ENCODE results near the gene APOA1.
A peak's percentile ranks its signal among the peaks of the same experiment; 100 is the strongest.

Gene APOA1

GRCh38 chr11:116857316-116857715 lies 19.9 kb upstream of the APOA1 start:
- ChIA-PET CTCF (interaction anchor here (1.3 to 6.9 kb wide), 3 partner anchors 8 to 21 kb away, joined by 3 to 49 read pairs (median 14); no protein-coding TSS in a partner anchor), POLR2A (no interaction called here)
- no peak for TF ChIP-seq CTCF (IDR thresholded peaks at IDR 0.05; ENCODE audit: control extremely low read depth, extremely low read depth, low read depth, missing control alignments)
- no peak for DNase-seq (ENCODE audit: extremely low spot score)

GRCh38 chr11:116856423-116856822 lies 19.0 kb upstream of the APOA1 start:
- ChIA-PET CTCF (interaction anchor here (1.3 to 6.9 kb wide), 5 partner anchors 8 to 266 kb away, joined by 3 to 49 read pairs (median 4); no protein-coding TSS in a partner anchor), POLR2A (no interaction called here)
- no peak for DNase-seq (ENCODE audit: extremely low spot score)
- no peak for TF ChIP-seq CTCF (IDR thresholded peaks at IDR 0.05; ENCODE audit: control extremely low read depth, extremely low read depth, low read depth, missing control alignments)

GRCh38 chr11:116855413-116855812 lies 18.0 kb upstream of the APOA1 start:
- TF ChIP-seq CTCF (IDR thresholded peaks at IDR 0.05; ENCODE audit: control extremely low read depth, extremely low read depth, low read depth, missing control alignments), result no peak
- ChIA-PET POLR2A (no interaction called here), CTCF (interaction anchor here (1.4 to 6.9 kb wide), 7 partner anchors 9 to 267 kb away, joined by 3 to 49 read pairs (median 6); no protein-coding TSS in a partner anchor)
- no peak for DNase-seq (ENCODE audit: extremely low spot score)

- DNase-seq (ENCODE audit: extremely low spot score), result peak; percentile 88
- ChIA-PET CTCF (interaction anchor here (0.7 to 6.9 kb wide), 14 partner anchors 11 to 373 kb away, joined by 3 to 49 read pairs (median 5); partner anchors contain the start of genes APOA1 and APOA5), POLR2A (interaction anchor here (0.5 to 1.0 kb wide), 4 partner anchors 143 to 1727 kb away, joined by 3 to 4 read pairs (median 3); no protein-coding TSS in a partner anchor)
- TF ChIP-seq CTCF (IDR thresholded peaks at IDR 0.05; ENCODE audit: control extremely low read depth, extremely low read depth, low read depth, missing control alignments), result no peak
Observed at GRCh38 chr11:116853461-116854073, 16.1 kb upstream of the APOA1 start.

- no peak for DNase-seq (ENCODE audit: extremely low spot score)
- CTCF ChIA-PET, result interaction anchor here (1.4 to 6.9 kb wide), 7 partner anchors 12 to 257 kb away, joined by 4 to 49 read pairs (median 16); partner anchors contain the start of genes APOA1 and APOA5
- no peak for TF ChIP-seq CTCF (IDR thresholded peaks at IDR 0.05; ENCODE audit: control extremely low read depth, extremely low read depth, low read depth, missing control alignments)
- POLR2A ChIA-PET, result no interaction called here
Observed at GRCh38 chr11:116852261-116853031, 15.0 kb upstream of the APOA1 start.

GRCh38 chr11:116851626-116852025 lies 14.2 kb upstream of the APOA1 start:
- ChIA-PET POLR2A (no interaction called here), CTCF (interaction anchor here (1.0 to 6.9 kb wide), 7 partner anchors 13 to 330 kb away, joined by 3 to 49 read pairs (median 9); partner anchors contain the start of genes APOA1 and APOA5)
- no peak for DNase-seq (ENCODE audit: extremely low spot score)
- TF ChIP-seq CTCF (IDR thresholded peaks at IDR 0.05; ENCODE audit: control extremely low read depth, extremely low read depth, low read depth, missing control alignments), result no peak
